Fibroblast of skin of left quadriceps (primary cell): ENCODE data around the gene DUSP8.

Experiments used
- DNase-seq, 2 experiments: peaks; one replicate each; pipeline ENCODE4 v3.0.0-alpha.2; 2013; ENCODE audit warnings: low read depth in 2 of 2

The DUSP8 gene

DNA sequence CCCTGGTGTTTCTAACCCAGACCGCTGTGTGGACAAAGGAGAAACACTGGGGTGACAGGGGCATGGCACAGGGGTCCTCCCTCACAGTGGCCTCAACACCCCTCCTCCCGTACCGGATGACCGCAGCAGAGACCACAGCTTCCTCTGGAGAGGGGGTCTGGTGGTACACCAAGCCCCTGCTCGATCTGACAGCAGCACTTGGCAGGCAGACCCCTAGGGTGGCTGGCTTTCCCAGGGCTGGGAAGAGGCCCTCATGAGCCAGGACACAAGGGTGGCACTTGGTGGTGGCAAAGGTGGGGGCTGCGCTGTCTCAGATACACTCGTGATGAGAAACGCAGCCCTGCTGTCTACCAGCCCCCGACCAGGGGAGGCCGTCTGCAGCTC, 38.7 kb downstream of the DUSP8 start:
- no peak for DNase-seq

DNA sequence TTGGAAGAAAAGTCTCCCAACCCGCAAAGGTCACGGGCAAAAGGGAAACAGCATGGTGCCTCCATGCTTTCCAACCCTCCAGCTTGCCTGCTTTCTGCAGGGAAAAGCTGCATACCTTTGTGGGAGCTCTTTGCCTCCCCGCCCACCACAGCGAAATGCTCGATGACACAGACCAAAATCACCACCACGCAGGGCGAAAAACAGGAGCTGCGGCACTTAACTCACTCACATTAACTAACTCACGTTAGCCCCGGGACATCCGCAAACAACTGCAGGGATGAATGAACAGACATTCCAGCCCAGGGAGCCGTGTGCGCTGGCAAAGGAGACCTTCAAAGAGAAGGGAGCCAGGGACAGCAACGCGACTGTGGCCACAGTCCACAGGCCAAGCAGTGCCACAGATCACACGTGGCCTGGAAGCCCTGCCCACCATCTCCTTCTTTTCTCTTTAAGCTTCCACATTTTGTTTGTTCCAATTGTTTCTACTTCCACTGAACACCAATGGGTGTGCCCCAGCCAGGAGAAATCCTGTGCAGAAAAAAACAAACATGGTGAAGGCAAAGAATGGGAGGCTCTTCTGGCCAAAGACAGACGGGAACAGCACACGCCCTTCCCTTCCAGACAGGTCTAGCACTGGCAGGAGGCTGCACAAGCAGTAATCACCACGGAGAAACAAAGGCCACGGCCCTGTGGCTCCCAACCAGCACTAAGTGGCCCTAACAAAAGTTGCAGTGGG, 39.3 kb downstream of the DUSP8 start:
- DNase-seq: no peak

DNA sequence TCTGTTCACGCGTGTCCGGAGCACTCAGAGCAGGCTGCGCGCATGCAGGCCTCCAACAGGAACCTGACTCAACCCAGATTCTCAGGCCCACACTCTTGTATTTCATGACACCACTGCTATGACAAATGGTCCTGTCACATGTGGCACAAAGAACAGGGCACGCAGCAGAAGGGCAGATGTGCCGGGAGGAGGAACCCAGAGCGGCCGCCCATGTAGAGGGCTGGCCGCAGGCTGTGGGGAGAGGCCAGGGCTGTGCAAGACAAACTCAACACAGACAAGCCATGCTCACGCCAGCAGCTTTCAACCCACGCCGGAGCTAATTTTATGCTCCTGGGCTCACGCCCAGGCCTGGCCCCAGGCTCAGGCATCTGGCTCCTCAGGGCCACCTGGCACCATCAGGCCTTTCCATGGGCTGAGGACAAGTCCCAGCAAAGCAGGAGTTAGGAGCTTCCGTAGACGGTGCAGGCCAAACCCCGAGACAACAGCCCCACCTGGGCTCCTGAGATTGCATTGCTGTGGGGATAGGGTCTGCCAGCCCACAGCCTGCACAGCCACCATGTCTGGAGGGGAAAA, 40.0 kb downstream of the DUSP8 start:
- DNase-seq: no peak

DNA sequence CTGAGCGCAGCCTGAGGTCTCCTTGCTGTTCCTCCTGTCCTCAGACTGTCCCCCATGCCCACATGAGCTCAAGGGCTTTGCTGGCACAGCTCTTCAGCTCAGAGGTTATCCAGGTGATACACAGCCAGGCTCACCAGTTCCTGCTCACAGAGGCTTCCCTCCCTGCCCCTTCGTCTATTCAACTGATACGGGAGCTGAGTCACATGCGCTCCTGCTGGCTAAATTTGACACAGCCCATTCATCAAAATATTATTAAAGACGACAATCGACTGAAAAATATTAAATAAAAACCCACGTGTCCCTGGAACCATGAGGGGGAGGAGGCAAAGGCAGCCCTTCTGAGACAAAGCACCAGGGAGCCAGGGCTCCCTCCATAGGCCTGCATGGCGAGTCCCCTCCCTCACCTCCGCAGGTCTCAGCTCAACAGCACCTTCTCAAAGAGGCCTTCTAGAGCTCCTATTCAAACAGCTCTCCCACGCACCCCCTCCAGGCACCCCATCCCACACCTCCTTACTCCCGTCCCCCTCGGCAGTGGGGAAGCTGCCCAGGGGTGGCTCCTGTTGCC, 40.5 kb downstream of the DUSP8 start:
- no peak for DNase-seq

DNA sequence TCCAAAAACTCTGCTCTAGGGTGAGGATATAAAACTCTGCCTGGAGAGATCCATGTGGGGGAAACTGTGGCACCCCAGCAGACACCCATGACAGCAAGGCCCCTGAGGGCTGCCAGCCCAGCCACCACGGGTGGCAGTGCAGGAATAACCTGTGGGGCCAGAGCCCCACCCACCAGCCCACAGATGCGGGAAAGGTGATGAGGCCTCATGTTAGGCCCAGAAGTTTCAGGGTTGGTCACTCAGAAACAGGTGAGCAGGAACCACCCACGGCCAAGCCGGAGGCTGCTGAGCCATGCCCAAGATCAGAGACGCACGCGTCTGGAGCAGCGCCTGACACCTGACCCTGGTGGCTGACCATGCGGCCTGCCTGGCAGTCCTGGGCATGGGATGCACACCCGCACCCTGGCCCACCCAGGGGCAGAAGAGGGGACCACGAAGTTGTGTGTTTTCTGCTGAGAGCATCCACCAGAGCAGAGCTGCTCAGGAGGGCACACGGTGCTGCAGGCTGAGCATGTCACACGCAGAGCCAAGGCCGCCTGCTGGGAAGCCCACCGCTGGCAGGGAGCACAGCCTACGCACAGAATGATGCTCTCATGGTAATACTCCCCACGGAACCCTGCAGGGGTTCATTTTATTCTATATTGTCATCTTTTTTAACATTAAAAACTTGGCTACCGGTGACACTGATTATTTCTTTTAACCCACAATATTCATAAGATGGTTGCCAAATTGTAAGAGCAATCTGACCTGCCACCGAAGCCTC, 41.2 kb downstream of the DUSP8 start:
- no peak for DNase-seq

DNA sequence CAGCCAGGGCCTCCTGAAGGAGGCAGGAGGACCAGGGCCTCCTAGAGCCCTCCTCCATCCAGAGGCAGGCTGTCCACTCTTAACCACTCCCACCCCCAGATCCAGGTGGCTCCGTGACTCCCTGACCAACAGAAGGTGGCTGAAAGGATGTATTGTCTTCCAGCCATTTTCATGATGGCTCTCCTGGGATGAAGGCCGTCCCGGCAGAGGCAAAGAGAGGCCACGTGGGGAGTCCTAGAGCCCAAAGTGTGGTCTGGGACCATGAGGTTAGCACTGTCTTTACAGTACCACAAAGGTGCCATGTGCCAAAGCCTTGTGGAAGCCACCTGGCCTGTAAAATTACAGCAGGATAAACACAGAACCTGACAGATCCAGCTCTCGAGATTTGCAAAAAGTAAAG, 42.3 kb downstream of the DUSP8 start:
- no peak for DNase-seq

DNA sequence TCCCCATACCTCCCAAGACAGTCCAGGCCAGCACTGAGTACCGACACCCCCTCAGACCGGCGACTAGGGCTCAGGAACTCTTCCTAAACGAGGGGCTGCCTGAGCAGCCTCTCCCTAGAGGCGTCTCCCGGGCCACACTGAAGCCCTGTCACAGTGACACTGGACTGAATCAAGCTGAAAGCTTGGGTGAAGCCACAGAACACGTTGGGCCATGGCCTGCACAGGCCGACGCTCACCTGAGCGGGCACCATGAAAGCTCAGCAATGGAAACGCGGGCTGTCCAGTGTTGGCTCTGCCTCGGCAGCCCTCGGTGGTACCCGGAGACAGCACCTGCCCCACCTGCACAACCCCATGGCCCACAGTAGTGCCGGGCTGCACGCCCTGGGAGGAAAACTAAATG, 42.8 kb downstream of the DUSP8 start:
- no peak for DNase-seq

DNA sequence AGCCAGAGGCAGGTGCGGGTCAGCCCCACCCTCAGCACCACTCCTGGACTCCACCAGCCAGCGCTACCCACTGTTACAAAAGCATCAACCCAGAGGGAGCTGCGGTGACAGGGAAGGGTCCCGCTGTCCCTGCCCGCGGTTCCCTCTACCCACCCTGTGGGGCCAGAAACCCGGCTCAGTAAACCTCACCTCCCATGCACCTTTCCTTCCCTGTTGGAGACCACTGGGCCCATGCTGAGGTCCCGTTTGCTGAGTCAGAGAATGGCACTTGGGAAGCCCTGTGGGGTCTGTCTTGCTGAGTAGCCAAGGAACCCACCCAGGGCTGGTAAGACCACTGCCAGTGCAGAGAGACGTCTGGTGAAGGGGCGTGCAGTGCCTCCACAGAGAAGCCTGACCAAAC, 43.4 kb downstream of the DUSP8 start:
- DNase-seq: no peak

DNA sequence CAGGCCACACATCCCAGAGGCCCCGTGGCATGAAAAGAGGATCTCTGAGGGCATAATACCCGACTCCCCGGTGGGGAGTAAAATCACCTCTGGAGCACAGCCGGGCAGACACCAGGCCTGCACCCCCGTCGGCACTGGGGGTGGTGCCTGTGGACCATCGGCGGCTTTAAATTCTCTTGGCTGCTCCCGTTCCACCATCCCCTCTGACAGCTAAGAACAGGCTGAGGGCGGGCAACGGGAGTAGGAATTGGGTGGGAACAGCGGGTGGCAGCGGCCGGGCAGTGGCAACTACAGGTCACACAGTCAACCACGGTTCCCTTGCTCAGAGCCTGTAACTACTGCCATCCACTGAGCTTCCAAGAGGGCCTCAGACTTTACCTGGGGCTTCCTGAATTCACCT, 45.3 kb downstream of the DUSP8 start:
- DNase-seq: no peak

DNA sequence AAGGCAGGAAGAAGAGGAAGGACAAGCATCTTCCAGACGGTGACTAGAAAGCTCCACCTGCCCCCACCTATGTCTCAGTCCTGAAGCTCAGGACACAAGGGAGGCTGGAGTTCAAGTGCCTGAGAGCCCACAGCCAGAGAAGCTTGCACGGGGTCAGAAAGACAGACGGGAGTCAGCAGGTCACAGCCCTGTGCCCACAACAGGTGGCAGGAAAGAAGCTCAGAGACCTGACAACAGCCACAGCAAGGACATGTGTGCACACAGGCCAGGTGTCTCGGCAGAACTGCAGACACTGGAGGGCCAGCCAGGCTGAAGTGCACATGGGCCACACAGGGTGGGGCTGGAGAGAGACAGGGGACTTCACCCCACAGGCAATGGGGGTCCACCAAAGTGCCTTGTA, 48.3 kb downstream of the DUSP8 start:
- DNase-seq: no peak

DNA sequence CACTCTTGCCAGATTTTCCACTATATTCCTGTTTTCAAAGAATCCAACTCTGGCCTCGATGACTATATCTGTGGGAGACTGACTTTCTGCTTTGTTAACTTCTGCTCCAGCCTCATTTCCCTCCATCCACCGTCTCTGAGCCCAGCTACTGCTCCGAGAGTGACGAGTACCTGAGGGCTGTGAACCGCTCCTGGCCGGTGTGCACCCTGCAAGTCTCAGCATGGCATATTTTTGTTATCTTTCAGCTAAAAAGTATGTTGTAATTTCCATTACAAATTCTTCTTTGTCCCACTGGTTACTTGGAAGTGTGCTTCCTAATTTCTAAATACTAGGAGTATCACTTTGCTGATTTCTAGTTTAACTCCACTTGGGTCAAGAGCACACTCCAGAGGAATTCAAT, 49.0 kb downstream of the DUSP8 start:
- DNase-seq: no peak

DNA sequence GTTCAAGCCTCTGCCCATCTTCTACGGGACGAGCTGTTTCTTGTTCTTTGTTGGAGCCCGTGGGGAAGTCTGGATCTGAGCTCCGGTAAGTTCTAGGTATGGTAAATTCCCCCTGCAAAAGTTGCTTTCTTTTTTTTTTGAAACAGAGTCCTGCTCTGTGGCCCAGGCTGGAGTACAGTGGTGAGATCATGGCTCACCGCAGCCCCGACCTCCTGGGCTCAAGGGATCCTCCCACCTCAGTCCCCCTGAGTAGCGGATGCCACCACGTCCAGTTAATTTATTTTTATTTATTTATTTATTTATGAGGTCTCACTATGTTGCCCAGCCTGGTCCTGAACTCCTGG, 50.0 kb downstream of the DUSP8 start:
- DNase-seq: no peak

DNA sequence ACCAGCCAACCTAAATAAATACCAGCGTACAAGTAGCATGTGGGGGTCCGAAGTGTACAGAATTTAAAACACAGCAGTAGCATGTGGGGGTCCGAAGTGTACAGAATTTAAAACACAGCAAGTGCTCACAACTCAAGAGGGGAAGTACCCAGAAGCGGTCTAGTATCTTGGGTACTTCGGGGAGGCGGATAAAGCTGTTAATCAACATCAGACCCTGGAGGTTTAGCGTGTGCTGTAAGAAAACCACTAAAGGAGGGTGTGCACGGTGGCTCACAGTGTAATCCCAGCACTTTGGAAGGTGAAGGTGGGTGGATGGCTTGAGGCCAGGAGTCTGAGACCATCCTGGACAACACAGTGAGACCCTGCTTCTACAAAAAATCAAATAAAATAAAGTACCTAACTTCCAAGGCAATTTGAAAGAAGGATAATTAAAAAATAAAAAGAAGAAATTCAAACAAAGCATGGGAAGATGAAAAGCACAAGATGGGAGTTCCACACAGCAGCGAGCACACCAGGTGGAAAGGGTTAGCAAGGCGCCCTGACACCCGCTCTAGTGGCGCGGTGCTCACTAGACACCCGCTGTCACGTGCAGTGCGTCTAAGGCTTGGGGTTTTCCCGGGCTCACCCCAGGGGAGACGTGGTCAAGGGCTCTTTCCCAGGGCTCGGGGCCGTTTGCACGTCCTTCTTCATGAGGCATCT, 50.5 kb downstream of the DUSP8 start:
- no peak for DNase-seq

DNA sequence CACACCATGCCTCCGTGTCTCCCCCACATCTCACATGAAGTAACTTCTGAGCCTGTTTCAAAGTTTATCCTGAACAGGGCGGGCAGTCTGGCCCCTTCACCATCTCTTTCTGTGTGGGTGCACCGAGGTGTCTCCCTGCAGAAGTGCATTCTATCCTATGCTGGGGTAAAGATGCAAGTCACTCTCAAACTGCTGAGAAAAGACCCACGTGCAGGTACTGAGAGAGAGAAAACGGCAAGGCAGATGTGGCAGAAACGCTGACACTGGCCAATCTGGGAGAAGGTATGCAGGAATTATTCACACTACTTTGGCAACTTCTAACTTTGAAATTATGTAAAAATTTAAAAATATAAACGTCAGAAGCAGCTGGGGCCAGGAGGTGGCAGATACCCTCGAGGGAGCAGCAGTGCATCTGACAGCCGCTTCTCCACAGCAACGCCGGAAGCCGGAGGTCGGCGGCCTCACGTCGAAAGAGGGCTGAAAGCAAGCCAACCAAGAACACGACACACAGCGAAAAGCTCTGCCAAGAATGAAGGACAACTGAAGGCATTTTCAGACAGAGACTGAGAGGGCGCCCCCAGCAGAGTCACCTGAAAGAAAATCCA, 51.3 kb downstream of the DUSP8 start:
- no peak for DNase-seq

DNA sequence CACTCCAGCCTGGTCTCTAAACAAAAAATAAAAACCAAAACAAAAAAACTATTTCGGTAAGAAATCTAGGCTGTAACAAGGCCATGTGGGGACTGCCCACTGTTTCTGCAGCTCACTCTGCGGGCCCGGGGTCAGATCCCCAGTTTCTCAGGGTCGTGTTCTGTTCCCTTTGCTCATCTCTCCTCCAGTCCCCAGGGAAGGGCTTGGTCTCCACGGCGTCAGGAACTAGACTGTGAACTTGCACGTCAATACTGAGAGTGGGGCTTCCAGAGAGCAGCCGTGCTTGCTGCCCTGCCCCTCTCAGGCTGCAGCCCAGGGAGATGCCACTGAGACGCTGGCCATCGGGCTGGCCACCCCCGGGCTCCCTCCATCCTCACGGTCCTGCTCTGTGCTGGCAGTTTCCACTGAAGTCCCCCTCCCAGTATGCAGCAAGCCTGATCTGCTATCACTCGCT, 51.8 kb downstream of the DUSP8 start:
- DNase-seq: no peak

DNA sequence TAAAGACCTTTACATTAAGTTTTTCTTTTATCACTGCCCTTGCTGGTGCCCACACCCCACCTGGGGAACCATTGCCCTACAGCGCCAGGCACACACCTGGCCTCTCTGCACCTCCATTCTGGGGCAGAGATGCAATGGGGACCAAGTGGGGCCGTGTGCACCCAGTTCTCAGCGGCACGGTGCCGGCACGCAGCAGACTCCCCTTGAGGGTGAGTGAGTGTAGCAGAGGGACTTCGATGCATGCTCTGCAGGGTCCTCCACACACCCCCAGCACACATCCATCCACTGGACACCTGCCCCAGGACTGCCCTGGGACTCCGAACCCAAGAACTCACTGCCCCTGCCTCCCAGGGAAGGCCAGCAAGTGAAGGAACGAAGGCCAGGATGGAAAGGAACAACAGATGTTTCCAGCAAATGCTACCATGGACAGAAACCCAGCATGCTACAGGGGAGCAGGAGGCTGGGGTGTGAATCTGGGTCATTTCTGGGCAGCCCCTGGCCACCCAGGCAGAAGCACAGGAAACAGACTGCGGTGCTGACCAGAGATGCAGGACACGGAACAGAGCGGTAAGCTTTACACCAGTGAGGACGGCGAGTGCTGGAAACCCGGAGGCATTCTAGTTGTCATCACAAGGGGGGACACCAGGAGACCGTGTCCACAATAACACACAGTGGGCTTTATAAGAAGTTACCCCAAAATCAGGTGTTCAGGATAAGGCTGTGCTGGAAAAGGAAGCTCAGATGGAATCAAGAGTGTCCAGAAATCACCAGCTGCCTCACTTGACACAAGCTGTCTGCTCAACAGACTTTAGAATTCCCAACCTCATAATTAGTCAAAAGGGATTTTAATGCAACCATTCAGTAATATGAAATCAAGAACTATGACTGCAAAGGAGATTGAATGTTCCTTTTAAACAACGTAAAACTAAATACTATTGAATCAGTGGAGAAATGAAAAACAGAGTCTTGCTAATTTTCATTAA, 52.8 kb downstream of the DUSP8 start:
- DNase-seq: no peak

DNA sequence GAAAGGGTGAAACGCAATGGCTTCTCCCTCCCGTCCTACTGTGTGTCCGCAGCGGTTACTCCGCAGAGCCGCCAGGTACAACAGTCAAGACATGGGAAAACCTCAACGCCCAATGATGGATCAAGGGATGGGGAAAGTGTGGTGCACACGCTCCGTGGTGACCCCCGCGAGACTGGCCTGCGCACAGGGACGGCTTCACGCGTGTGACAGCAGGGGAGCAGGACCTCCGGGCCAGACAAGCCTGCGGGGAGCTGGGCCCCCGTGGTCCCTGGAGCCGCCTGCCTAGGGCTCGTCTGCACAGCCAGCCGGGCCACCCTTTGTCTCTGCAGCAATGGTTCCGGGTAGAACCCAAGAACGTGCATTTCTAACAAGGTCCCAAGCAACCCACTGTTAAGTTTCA, 53.8 kb downstream of the DUSP8 start:
- no peak for DNase-seq

DNA sequence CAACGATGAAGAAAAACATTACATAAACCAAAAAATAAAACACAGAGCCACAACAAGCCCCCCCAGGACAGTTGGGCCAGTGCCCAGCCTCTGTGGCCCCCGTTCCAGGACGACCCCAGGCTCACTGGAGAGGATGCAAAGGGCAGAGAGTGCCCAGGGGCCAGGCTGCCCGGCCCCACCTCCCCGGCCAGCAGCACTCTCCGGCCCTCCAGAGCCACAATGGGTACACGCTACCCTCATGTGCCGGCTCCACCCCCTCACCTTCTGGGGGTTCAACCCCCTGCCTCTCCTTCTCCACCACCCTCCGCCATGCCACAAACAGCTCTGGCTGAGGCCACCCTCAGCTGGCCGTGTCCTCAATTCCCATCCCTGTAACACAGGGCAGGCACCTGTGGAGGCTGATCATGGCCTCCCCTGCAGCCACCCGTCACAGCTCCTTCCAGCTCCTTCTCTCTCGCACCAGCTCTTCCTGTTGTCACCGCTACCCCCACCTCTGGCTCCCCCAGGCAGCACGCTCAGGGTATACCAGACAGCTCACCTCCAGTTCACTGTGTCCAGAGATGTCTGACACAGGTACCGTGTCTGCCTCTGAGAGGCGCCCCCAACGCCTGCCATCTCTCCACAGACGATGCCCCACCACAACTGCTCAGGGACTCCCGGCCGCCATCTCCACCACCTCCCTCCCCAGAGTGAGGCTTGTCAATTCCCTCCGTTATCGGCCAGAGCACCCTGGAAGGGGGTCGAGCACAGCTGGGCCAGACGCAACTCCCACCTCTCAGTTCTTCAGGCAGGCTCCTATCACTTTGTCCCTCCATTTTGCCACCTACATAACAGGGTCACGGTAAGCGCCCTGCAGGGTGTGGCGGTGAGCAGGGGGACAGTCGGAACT, 54.7 kb downstream of the DUSP8 start:
- no peak for DNase-seq

DNA sequence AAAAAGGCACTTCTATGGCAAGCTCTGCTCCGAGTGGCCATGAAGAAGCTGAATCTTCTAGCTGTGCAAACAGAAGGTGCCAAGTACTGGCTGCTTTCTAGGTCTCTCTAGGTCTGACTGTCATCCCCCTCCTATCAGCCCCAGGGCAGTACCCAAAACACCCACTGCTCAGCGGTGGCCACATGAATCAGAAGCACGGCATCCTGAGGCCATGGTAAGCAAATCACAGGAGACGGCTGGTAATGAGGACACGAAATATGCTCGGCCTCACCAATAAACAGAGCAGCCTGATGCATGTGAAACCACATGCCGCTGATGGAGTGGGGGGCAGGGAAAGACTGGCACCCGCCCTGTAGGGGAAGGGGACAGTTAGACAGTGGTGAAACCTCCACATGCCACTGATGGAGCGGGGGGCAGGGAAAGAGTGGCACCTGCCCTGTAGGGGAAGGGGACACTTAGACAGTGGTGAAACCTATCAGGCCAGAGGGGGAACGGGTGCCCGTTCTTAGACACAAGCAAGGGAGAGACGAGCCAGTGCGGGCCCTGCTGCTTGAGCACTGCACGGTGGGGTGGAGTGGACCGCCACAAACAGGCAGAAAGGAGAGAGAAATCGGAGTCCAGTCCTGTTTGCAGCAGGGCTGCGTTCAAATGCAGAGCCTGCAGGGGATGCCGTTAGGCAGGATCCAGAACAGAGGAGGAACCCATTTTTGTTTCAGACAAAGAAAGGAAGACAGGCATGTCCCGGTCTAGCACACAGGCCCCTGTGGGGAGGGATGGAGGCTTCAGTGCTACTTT, 55.6 kb downstream of the DUSP8 start:
- DNase-seq: no peak
